Loucy (cell line): ENCODE measurements around the gene TTK.
"Not testable (repeated sequence)": the region's sequence is repeated elsewhere in the genome, so short reads cannot be mapped to it uniquely, and the experiment has no call there.

Experiments
- CTCF ChIP-seq: fragments of 200-600 bp; sonication (generic); conservative IDR thresholded peaks from 2 replicates; pipeline ENCODE4 v1.5.1; 2014; ENCODE audit warnings: mild to moderate bottlenecking, antibody characterized with exemption, low read length
- EZH2phosphoT487 ChIP-seq: fragments of 200-600 bp; IDR thresholded peaks from 2 replicates; pipeline ENCODE4 v1.6.1; 2018; ENCODE audit warnings: antibody characterized with exemption, mild to moderate bottlenecking, moderate library complexity, borderline replicate concordance

GRCh38 chr6:80048220-80048619 lies 43.8 kb downstream of the TTK start:
- not testable (repeated sequence) for TF ChIP-seq CTCF, EZH2phosphoT487
